ENCODE measurements around the gene ZNF280B. TPM values are rescaled to one million over a fixed set of nuclear protein-coding genes. Genes with fewer than 3 reads are reported as not detected.

Gene ZNF280B
- total RNA-seq, 1 experiment from 2014 or later: 5.5 TPM

DNA sequence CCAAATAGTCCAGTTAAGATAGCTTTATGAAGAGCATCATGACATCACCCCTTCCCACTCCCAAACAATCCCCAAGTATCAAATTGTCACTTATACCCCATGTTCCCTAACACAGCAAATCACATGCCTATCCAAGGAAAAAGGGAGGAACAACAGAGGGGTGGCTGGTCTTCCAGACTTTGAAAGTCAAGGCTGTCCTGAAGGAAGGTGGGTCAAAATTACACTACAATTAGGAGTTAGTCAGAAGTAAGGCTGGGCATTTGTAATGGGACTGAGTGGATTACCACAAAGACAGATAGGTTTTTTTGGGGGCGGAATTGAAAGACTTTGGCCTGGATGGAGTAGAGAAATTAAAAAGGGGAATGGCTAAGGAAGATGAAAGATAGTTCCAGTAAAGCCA is 44.6 kb upstream of the ZNF280B start:
- 0 out of 4 replicates have a peak, but pooled peaks cover 3 to 9% of the 10 kb centered on the region in 2 experiments for H3K36me3 ChIP-seq (ENCODE audit: control insufficient read depth in 1 of 2, insufficient read depth in 2 of 2, low read length in 2 of 2)
- H3K9ac ChIP-seq (ENCODE audit: low read length): no peak overlapping the region
- H2AFZ ChIP-seq (ENCODE audit: low read depth, low read length, poor library complexity, severe bottlenecking): no peak overlapping the region
- DNase-seq (ENCODE audit: low read depth, low spot score): no peak
- ATAC-seq: no peak
- H3K79me2 ChIP-seq (ENCODE audit: insufficient read depth, low read length): no peaks in the 10 kb centered on the region
- ChIA-PET POLR2A (no interaction called here), CTCF (interaction anchor here (0.9 to 1.2 kb wide), 2 partner anchors 89 to 131 kb away, joined by 4 read pairs; no protein-coding TSS in a partner anchor), RAD21 (ENCODE audit: low non-redundant PET in 1 of 2, low total read pairs in 2 of 2, uncharacterized antibody in 2 of 2, unreplicated experiment in 2 of 2) (no interaction called here)
- no peak overlapping the region for H3K4me2 ChIP-seq (ENCODE audit: low read length)
- no peaks in the 10 kb centered on the region for H3K27me3 ChIP-seq (ENCODE audit: insufficient read depth, low read length)
- H3K9me2 ChIP-seq (ENCODE audit: insufficient read depth): no peaks in the 10 kb centered on the region
- TF ChIP-seq SP1 (IDR thresholded peaks at IDR 0.05; ENCODE audit: low read depth) (no peak), YY1 (IDR thresholded peaks at IDR 0.05; ENCODE audit: extremely low read depth, insufficient replicate concordance, low read depth, low read length) (no peak), JUND (IDR thresholded peaks at IDR 0.05) (no peak), SRF (IDR thresholded peaks at IDR 0.05; ENCODE audit: low read depth) (no peak), MAX (IDR thresholded peaks at IDR 0.05) (no peak), EZH2phosphoT487 (IDR thresholded peaks at IDR 0.05; ENCODE audit: borderline replicate concordance) (no peak)
- TF ChIP-seq, protein P1, sequence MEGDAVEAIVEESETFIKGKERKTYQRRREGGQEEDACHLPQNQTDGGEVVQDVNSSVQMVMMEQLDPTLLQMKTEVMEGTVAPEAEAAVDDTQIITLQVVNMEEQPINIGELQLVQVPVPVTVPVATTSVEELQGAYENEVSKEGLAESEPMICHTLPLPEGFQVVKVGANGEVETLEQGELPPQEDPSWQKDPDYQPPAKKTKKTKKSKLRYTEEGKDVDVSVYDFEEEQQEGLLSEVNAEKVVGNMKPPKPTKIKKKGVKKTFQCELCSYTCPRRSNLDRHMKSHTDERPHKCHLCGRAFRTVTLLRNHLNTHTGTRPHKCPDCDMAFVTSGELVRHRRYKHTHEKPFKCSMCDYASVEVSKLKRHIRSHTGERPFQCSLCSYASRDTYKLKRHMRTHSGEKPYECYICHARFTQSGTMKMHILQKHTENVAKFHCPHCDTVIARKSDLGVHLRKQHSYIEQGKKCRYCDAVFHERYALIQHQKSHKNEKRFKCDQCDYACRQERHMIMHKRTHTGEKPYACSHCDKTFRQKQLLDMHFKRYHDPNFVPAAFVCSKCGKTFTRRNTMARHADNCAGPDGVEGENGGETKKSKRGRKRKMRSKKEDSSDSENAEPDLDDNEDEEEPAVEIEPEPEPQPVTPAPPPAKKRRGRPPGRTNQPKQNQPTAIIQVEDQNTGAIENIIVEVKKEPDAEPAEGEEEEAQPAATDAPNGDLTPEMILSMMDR (IDR thresholded peaks at IDR 0.05 in 2 of 3, conservative IDR thresholded peaks at IDR 0.05 in 1 of 3; ENCODE audit: borderline replicate concordance in 1 of 3, insufficient read depth in 1 of 3, low read depth in 2 of 3, low read length in 2 of 3): no peak
- no peak overlapping the region for H3K27ac ChIP-seq (ENCODE audit: low read depth, low read length)
- intact Hi-C loops (cut with micrococcal nuclease): no loop called here
- no peaks in the 10 kb centered on the region for H3K4me1 ChIP-seq (ENCODE audit: control insufficient read depth in 1 of 2, insufficient read depth in 2 of 2, low read length in 2 of 2)
- H3K9me3 ChIP-seq (ENCODE audit: control insufficient read depth in 1 of 2, insufficient read depth in 1 of 2, low read depth in 1 of 2, low read length in 2 of 2): no peaks in the 10 kb centered on the region
- BruUV-seq (replicated peaks): no TSS peak
- H4K20me1 ChIP-seq (ENCODE audit: insufficient read depth): no peaks in the 10 kb centered on the region
- H3K4me3 ChIP-seq (replicated peaks in 1 of 2; ENCODE audit: low read depth in 1 of 2, low read length in 2 of 2): no peak overlapping the region

DNA sequence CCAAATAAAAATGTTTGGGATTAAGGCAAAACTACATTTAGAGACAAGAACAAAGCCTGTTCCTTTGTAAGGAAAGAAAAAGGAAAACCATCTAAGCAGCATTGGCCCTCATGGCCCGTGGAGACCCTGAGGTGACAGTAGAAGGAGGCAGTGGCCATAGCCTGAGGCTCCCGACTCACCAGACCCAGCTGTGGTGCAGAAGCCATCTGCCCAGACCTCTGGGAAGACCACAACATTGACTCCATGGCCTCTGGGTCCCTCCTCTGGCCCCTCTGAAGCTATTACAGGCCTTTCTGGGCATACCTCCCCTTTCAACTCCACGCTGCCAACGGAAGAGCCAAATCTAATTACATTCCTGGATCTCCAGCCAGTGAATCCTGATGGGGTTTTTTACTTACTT is 44.1 kb upstream of the ZNF280B start:
- no peak overlapping the region for H3K9ac ChIP-seq (ENCODE audit: low read length)
- intact Hi-C loops (cut with micrococcal nuclease): no loop called here
- H3K27me3 ChIP-seq (ENCODE audit: insufficient read depth, low read length): no peaks in the 10 kb centered on the region
- H3K9me3 ChIP-seq (ENCODE audit: control insufficient read depth in 1 of 2, insufficient read depth in 1 of 2, low read depth in 1 of 2, low read length in 2 of 2): no peaks in the 10 kb centered on the region
- peaks cover 3 to 9% of the 10 kb centered on the region in 2 experiments; a peak in 1 of 4 replicates for H3K36me3 ChIP-seq (ENCODE audit: control insufficient read depth in 1 of 2, insufficient read depth in 2 of 2, low read length in 2 of 2)
- no peaks in the 10 kb centered on the region for H3K79me2 ChIP-seq (ENCODE audit: insufficient read depth, low read length)
- H3K27ac ChIP-seq (ENCODE audit: low read depth, low read length): no peak overlapping the region
- BruUV-seq (replicated peaks): no TSS peak
- no peak for TF ChIP-seq YY1 (IDR thresholded peaks at IDR 0.05; ENCODE audit: extremely low read depth, insufficient replicate concordance, low read depth, low read length)
- TF ChIP-seq JUND (IDR thresholded peaks at IDR 0.05): no peak
- TF ChIP-seq ZFX (IDR thresholded peaks at IDR 0.05): no peak
- TF ChIP-seq POLR2AphosphoS5 (IDR thresholded peaks at IDR 0.05; ENCODE audit: low read depth, low read length): no peak
- TF ChIP-seq SRF (IDR thresholded peaks at IDR 0.05; ENCODE audit: low read depth): no peak
- no peak for TF ChIP-seq SIN3A (IDR thresholded peaks at IDR 0.05; ENCODE audit: low read depth)
- TF ChIP-seq CBX3 (IDR thresholded peaks at IDR 0.05; ENCODE audit: low read depth): no peak
- TF ChIP-seq EGR1 (IDR thresholded peaks at IDR 0.05; ENCODE audit: low read depth): no peak
- TF ChIP-seq EZH2 (IDR thresholded peaks at IDR 0.05): no peak
- ChIA-PET POLR2A (no interaction called here), RAD21 (ENCODE audit: low non-redundant PET in 1 of 2, low total read pairs in 2 of 2, uncharacterized antibody in 2 of 2, unreplicated experiment in 2 of 2) (no interaction called here), CTCF (interaction anchor here (0.9 to 1.2 kb wide), 2 partner anchors 89 to 130 kb away, joined by 4 read pairs; no protein-coding TSS in a partner anchor)
- H3K4me3 ChIP-seq (replicated peaks in 1 of 2; ENCODE audit: low read depth in 1 of 2, low read length in 2 of 2): no peak overlapping the region
- DNase-seq (ENCODE audit: low read depth, low spot score) (no peak), ATAC-seq (no peak)
- no peak overlapping the region for H2AFZ ChIP-seq (ENCODE audit: low read depth, low read length, poor library complexity, severe bottlenecking)
- no peak overlapping the region for H3K4me2 ChIP-seq (ENCODE audit: low read length)
- no peaks in the 10 kb centered on the region for H4K20me1 ChIP-seq (ENCODE audit: insufficient read depth)
- H3K4me1 ChIP-seq (ENCODE audit: control insufficient read depth in 1 of 2, insufficient read depth in 2 of 2, low read length in 2 of 2): no peaks in the 10 kb centered on the region
- no peaks in the 10 kb centered on the region for H3K9me2 ChIP-seq (ENCODE audit: insufficient read depth)

Data from HCT116 (cell line).